Left lung (tissue), 10 donors: ENCODE data around the gene LY6G5B. TPM values are rescaled to one million over a fixed set of nuclear protein-coding genes. Genes with fewer than 3 reads are reported as not detected.

Source experiments
- ATAC-seq: fragments of 200-7000 bp; cut with Tn5 transposase; one replicate; pipeline ENCODE4 v1.9.1; 2020; ENCODE audit warnings: moderate library complexity
- DNase-seq, 4 donors: peaks; one replicate each; pipeline ENCODE4 v3.0.0-alpha.2; 2013 to 2020
- H3K27ac ChIP-seq, 2 donors: fragments of 200-600 bp; sonication (generic) in 1 of 2; one replicate each; pipeline versions ENCODE4 v1.5.0 to v1.8.0; 2020 to 2021
- H3K27me3 ChIP-seq, 2 donors: fragments of 200-600 bp; sonication (generic) in 1 of 2; one replicate each; pipeline versions ENCODE4 v1.5.0 to v1.8.0; 2020 to 2021
- H3K36me3 ChIP-seq, 2 donors: fragments of 200-600 bp; sonication (generic) in 1 of 2; one replicate each; pipeline versions ENCODE4 v1.5.0 to v1.8.0; 2020 to 2021
- H3K4me1 ChIP-seq, 2 donors: fragments of 200-600 bp; one replicate each; pipeline ENCODE4 v1.8.0; 2021
- H3K4me3 ChIP-seq, 2 donors: fragments of 200-600 bp; sonication (generic) in 1 of 2; one replicate each; pipeline versions ENCODE4 v1.5.0 to v1.8.0; 2020 to 2021; ENCODE audit warnings: mild to moderate bottlenecking in 1 of 2
- H3K9me3 ChIP-seq, 2 donors: fragments of 200-600 bp; sonication (generic) in 1 of 2; one replicate each; pipeline versions ENCODE4 v1.5.0 to v1.8.0; 2020 to 2021
- CTCF ChIP-seq, 2 donors: fragments of 200-600 bp; sonication (generic) in 1 of 2; IDR thresholded peaks; one replicate each; pipeline versions ENCODE4 v1.5.0 to v1.8.0; 2021; ENCODE audit warnings: antibody characterized with exemption in 2 of 2
- intact Hi-C, 2 donors: fragments of 100-400 bp; cut with DNase I; formaldehyde crosslinking; loops; one replicate each; pipeline versions ENCODE4 v1.11.2 to v1.14.2; 2022
- polyA plus RNA-seq, 6 donors: library from polyadenylated mRNA; unstranded; fragments of 120-200 nt; gene quantifications; one replicate each; pipeline ENCODE4 v1.2.1, GENCODE V29; 2013; ENCODE audit not compliant: insufficient read length in 6 of 6
- total RNA-seq, 2 donors: library from RNA; stranded (reverse); fragmentation: NEBNext Ultra II Directional; extraction: Animal tissue kit (Norgen Biotek cat#: 25700); gene quantifications; one replicate each; pipeline ENCODE4 v1.2.1, GENCODE V29; 2021
- donor health status: DM: no; HTN: yes; CAD: no.
- donor health status: DM: no; HTN: no; CAD: no.

LY6G5B gene
- total and polyA plus RNA-seq, 8 donors = 6.9 to 41.0 (median 30.1) TPM

GRCh38 chr6:31659649-31660380 is 10.0 kb upstream of the LY6G5B start:
- Histone ChIP-seq H3K4me3 (peak overlapping the region; percentile 73 to 92), H3K27ac (peak overlapping the region; percentile 82 to 90), H3K36me3 (peaks cover 0 to 47% of the 10 kb centered on the region in 2 donors), H3K27me3 (no peaks in the 10 kb centered on the region), H3K4me1 (peaks cover 28 to 77% of the 10 kb centered on the region in 2 donors), H3K9me3 (no peaks in the 10 kb centered on the region)
- ATAC-seq (peak; percentile 53), DNase-seq (peak in 1 of 4 donors; percentile 36)
- intact Hi-C loops = no loop called here
- TF ChIP-seq CTCF (IDR thresholded peaks at IDR 0.05) = no peak

GRCh38 chr6:31660381-31661261 is 9.2 kb upstream of the LY6G5B start, which contains the start of gene C6orf47:
Gene C6orf47, minus strand, starts transcription at chr6:31660778. Its CDS starts 831 bp downstream, at chr6:31659947.
- Histone ChIP-seq H3K4me3 (peak within 1 kb of the TSS; percentile 73 to 92), H3K27ac (peak within 1 kb of the TSS; percentile 82 to 90), H3K4me1 (peaks cover 28 to 77% of the 10 kb centered on the region in 2 donors), H3K9me3 (no peaks in the 10 kb centered on the region), H3K36me3 (peaks cover 0 to 44% of the 10 kb centered on the region in 2 donors), H3K27me3 (no peaks in the 10 kb centered on the region)
- ATAC-seq = peak; percentile 83
- TF ChIP-seq CTCF (IDR thresholded peaks at IDR 0.05) = no peak
- intact Hi-C loops = no loop called here
- peak; percentile 81 to 97 (median 90) for DNase-seq

- Histone ChIP-seq H3K9me3 (no peaks in the 10 kb centered on the region), H3K27ac (peak overlapping the region; percentile 82 to 90), H3K36me3 (peaks cover 0 to 35% of the 10 kb centered on the region in 2 donors), H3K4me3 (peak overlapping the region in 1 of 2 donors; percentile 92), H3K4me1 (peaks cover 28 to 71% of the 10 kb centered on the region in 2 donors), H3K27me3 (no peaks in the 10 kb centered on the region)
- intact Hi-C loops = no loop called here
- no peak for ATAC-seq
- DNase-seq = no peak
- no peak for TF ChIP-seq CTCF (IDR thresholded peaks at IDR 0.05)
These were observed 8.3 kb upstream of the LY6G5B start for GRCh38 chr6:31661262-31662123.

GRCh38 chr6:31662124-31662723 is 7.6 kb upstream of the LY6G5B start:
- Histone ChIP-seq H3K4me1 (peaks cover 33 to 72% of the 10 kb centered on the region in 2 donors), H3K27me3 (no peaks in the 10 kb centered on the region), H3K9me3 (no peaks in the 10 kb centered on the region), H3K4me3 (no peak overlapping the region), H3K36me3 (peaks cover 0 to 33% of the 10 kb centered on the region in 2 donors), H3K27ac (no peak overlapping the region)
- intact Hi-C loops = no loop called here
- ATAC-seq (no peak), DNase-seq (no peak)
- TF ChIP-seq CTCF (IDR thresholded peaks at IDR 0.05) = no peak
